ENCODE measurements around the gene PPP1R9A.

PPP1R9A gene

GRCh38 chr7:95144256-95144655 lies 236.9 kb downstream of the PPP1R9A start:
- Histone ChIP-seq H3K4me1 (ENCODE audit: insufficient read depth, poor library complexity, severe bottlenecking) (no peaks in the 10 kb centered on the region), H3K4me3 (ENCODE audit: severe bottlenecking) (no peak overlapping the region), H3K27ac (ENCODE audit: poor library complexity, severe bottlenecking) (no peak overlapping the region), H3K36me3 (ENCODE audit: low read depth) (no peaks in the 10 kb centered on the region), H3K27me3 (ENCODE audit: insufficient read depth, poor library complexity, severe bottlenecking) (no peaks in the 10 kb centered on the region), H3K9me3 (ENCODE audit: severe bottlenecking) (no peaks in the 10 kb centered on the region)
- DNase-seq (ENCODE audit: low spot score) (no peak), ATAC-seq (ENCODE audit: low read depth) (no peak)
- TF ChIP-seq CTCF (IDR thresholded peaks at IDR 0.05; ENCODE audit: poor library complexity, severe bottlenecking): no peak

GRCh38 chr7:95155965-95156364 lies 248.6 kb downstream of the PPP1R9A start:
- H3K4me3 ChIP-seq (ENCODE audit: severe bottlenecking): no peak overlapping the region
- no peaks in the 10 kb centered on the region for H3K27me3 ChIP-seq (ENCODE audit: insufficient read depth, poor library complexity, severe bottlenecking)
- ATAC-seq (ENCODE audit: low read depth): no peak
- H3K27ac ChIP-seq (ENCODE audit: poor library complexity, severe bottlenecking): no peak overlapping the region
- no peak for TF ChIP-seq CTCF (IDR thresholded peaks at IDR 0.05; ENCODE audit: poor library complexity, severe bottlenecking)
- no peak for DNase-seq (ENCODE audit: low spot score)
- no peaks in the 10 kb centered on the region for H3K9me3 ChIP-seq (ENCODE audit: severe bottlenecking)
- no peaks in the 10 kb centered on the region for H3K4me1 ChIP-seq (ENCODE audit: insufficient read depth, poor library complexity, severe bottlenecking)
- H3K36me3 ChIP-seq (ENCODE audit: low read depth): no peaks in the 10 kb centered on the region

- H3K27me3 ChIP-seq (ENCODE audit: insufficient read depth, poor library complexity, severe bottlenecking): no peaks in the 10 kb centered on the region
- TF ChIP-seq CTCF (IDR thresholded peaks at IDR 0.05; ENCODE audit: poor library complexity, severe bottlenecking): no peak
- ATAC-seq (ENCODE audit: low read depth) (no peak), DNase-seq (ENCODE audit: low spot score) (no peak)
- no peak overlapping the region for H3K27ac ChIP-seq (ENCODE audit: poor library complexity, severe bottlenecking)
- no peak overlapping the region for H3K4me3 ChIP-seq (ENCODE audit: severe bottlenecking)
- H3K36me3 ChIP-seq (ENCODE audit: low read depth): 0 out of 2 replicates have a peak, but pooled peaks cover 3% of the 10 kb centered on the region
- H3K4me1 ChIP-seq (ENCODE audit: insufficient read depth, poor library complexity, severe bottlenecking): no peaks in the 10 kb centered on the region
- no peaks in the 10 kb centered on the region for H3K9me3 ChIP-seq (ENCODE audit: severe bottlenecking)
Observed at GRCh38 chr7:95157381-95157780, 250.0 kb downstream of the PPP1R9A start.

GRCh38 chr7:95169678-95170077 lies 262.3 kb downstream of the PPP1R9A start:
- Histone ChIP-seq H3K36me3 (ENCODE audit: low read depth) (no peaks in the 10 kb centered on the region), H3K4me3 (ENCODE audit: severe bottlenecking) (no peak overlapping the region), H3K9me3 (ENCODE audit: severe bottlenecking) (no peaks in the 10 kb centered on the region), H3K27ac (ENCODE audit: poor library complexity, severe bottlenecking) (no peak overlapping the region), H3K4me1 (ENCODE audit: insufficient read depth, poor library complexity, severe bottlenecking) (no peaks in the 10 kb centered on the region), H3K27me3 (ENCODE audit: insufficient read depth, poor library complexity, severe bottlenecking) (peaks cover 3% of the 10 kb centered on the region)
- no peak for DNase-seq (ENCODE audit: low spot score)
- TF ChIP-seq CTCF (IDR thresholded peaks at IDR 0.05; ENCODE audit: poor library complexity, severe bottlenecking): no peak
- ATAC-seq (ENCODE audit: low read depth): no peak

GRCh38 chr7:95172420-95172819 lies 265.0 kb downstream of the PPP1R9A start:
- no peak for ATAC-seq (ENCODE audit: low read depth)
- no peak overlapping the region for H3K27ac ChIP-seq (ENCODE audit: poor library complexity, severe bottlenecking)
- H3K9me3 ChIP-seq (ENCODE audit: severe bottlenecking): no peaks in the 10 kb centered on the region
- no peak for DNase-seq (ENCODE audit: low spot score)
- H3K36me3 ChIP-seq (ENCODE audit: low read depth): no peaks in the 10 kb centered on the region
- H3K27me3 ChIP-seq (ENCODE audit: insufficient read depth, poor library complexity, severe bottlenecking): peaks cover 3% of the 10 kb centered on the region
- H3K4me3 ChIP-seq (ENCODE audit: severe bottlenecking): no peak overlapping the region
- H3K4me1 ChIP-seq (ENCODE audit: insufficient read depth, poor library complexity, severe bottlenecking): no peaks in the 10 kb centered on the region
- no peak for TF ChIP-seq CTCF (IDR thresholded peaks at IDR 0.05; ENCODE audit: poor library complexity, severe bottlenecking)

All from RWPE2 (cell line).